Ascending aorta (tissue), 2 donors: ENCODE measurements around the gene MAGEC2. TPM values are rescaled to one million over a fixed set of nuclear protein-coding genes. Genes with fewer than 3 reads are reported as not detected.

Experiments used
- DNase-seq, 2 donors: peaks; one replicate each; pipeline ENCODE4 v3.0.0-alpha.2; 2019; ENCODE audit warnings: low spot score in 2 of 2
- H3K27ac ChIP-seq, 2 donors: fragments of 200-600 bp; sonication (generic); one replicate each; pipeline ENCODE4 v1.5.1; 2016 to 2017; ENCODE audit warnings: mild to moderate bottlenecking in 1 of 2
- H3K27me3 ChIP-seq: fragments of 200-600 bp; sonication (generic); one replicate; pipeline ENCODE4 v1.5.1; 2017
- H3K36me3 ChIP-seq, 2 donors: fragments of 200-600 bp; sonication (generic); one replicate each; pipeline ENCODE4 v1.5.1; 2016
- H3K4me1 ChIP-seq, 2 donors: fragments of 200-600 bp; sonication (generic); one replicate each; pipeline ENCODE4 v1.5.1; 2016 to 2017; ENCODE audit warnings: mild to moderate bottlenecking in 1 of 2
- H3K4me3 ChIP-seq, 2 donors: fragments of 200-600 bp; sonication (generic); one replicate each; pipeline ENCODE4 v1.5.1; 2016 to 2017; ENCODE audit warnings: mild to moderate bottlenecking in 1 of 2
- H3K9me3 ChIP-seq, 2 donors: fragments of 200-600 bp; sonication (generic); one replicate each; pipeline ENCODE4 v1.5.1; 2016
- intact Hi-C: fragments of 100-400 bp; cut with DNase I; formaldehyde crosslinking; loops from one replicate; pipeline ENCODE4 v1.15.1; 2023
- total RNA-seq: library from RNA; depleted of rRNA; stranded (reverse); fragments of >200 nt; gene quantifications from one replicate; pipeline ENCODE4 v1.1.0, GENCODE V29; 2016
- TF ChIP-seq, protein P1 (sequence below), 3 experiments: fragments of 200-600 bp in 2 of 3; fragments of 450-650 bp in 1 of 3; sonication (generic) in 2 of 3; IDR thresholded peaks; one replicate each; pipeline ENCODE4 v1.5.1; 2016 to 2019; ENCODE audit warnings: antibody characterized with exemption in 3 of 3, mild to moderate bottlenecking in 1 of 3, moderate library complexity in 1 of 3

The MAGEC2 gene, protein sequence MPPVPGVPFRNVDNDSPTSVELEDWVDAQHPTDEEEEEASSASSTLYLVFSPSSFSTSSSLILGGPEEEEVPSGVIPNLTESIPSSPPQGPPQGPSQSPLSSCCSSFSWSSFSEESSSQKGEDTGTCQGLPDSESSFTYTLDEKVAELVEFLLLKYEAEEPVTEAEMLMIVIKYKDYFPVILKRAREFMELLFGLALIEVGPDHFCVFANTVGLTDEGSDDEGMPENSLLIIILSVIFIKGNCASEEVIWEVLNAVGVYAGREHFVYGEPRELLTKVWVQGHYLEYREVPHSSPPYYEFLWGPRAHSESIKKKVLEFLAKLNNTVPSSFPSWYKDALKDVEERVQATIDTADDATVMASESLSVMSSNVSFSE
- total RNA-seq = not detected

GRCh38 chrX:142204522-142205433 lies at the start of gene MAGEC2:
Gene MAGEC2 (minus strand): TSS chrX:142205290. CDS start chrX:142203987, 1,303 bp downstream.
- intact Hi-C loops = no loop called here
- DNase-seq = no peak

GRCh38 chrX:142251680-142252079 lies 46.6 kb upstream of the MAGEC2 start:
- DNase-seq = no peak
- TF ChIP-seq, protein P1, sequence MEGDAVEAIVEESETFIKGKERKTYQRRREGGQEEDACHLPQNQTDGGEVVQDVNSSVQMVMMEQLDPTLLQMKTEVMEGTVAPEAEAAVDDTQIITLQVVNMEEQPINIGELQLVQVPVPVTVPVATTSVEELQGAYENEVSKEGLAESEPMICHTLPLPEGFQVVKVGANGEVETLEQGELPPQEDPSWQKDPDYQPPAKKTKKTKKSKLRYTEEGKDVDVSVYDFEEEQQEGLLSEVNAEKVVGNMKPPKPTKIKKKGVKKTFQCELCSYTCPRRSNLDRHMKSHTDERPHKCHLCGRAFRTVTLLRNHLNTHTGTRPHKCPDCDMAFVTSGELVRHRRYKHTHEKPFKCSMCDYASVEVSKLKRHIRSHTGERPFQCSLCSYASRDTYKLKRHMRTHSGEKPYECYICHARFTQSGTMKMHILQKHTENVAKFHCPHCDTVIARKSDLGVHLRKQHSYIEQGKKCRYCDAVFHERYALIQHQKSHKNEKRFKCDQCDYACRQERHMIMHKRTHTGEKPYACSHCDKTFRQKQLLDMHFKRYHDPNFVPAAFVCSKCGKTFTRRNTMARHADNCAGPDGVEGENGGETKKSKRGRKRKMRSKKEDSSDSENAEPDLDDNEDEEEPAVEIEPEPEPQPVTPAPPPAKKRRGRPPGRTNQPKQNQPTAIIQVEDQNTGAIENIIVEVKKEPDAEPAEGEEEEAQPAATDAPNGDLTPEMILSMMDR (IDR thresholded peaks at IDR 0.05) = no peak
- intact Hi-C loops = no loop called here
- H3K4me3 ChIP-seq = no peak overlapping the region
- H3K27me3 ChIP-seq = no peaks in the 10 kb centered on the region
- H3K27ac ChIP-seq = no peak overlapping the region
- no peaks in the 10 kb centered on the region for H3K36me3 ChIP-seq
- H3K4me1 ChIP-seq = no peaks in the 10 kb centered on the region
- H3K9me3 ChIP-seq = no peaks in the 10 kb centered on the region

More at GRCh38 chrX:142204522-142205433, at the start of gene MAGEC2:
- no peak within 1 kb of the TSS for H3K4me3 ChIP-seq
- no peaks in the 10 kb centered on the region for H3K27me3 ChIP-seq
- H3K9me3 ChIP-seq = no peaks in the 10 kb centered on the region
- TF ChIP-seq, protein P1 (IDR thresholded peaks at IDR 0.05) = no peak
- H3K4me1 ChIP-seq = no peaks in the 10 kb centered on the region
- no peak within 1 kb of the TSS for H3K27ac ChIP-seq
- H3K36me3 ChIP-seq = no peaks in the 10 kb centered on the region

- DNase-seq = no peak
- Histone ChIP-seq H3K4me1 (no peaks in the 10 kb centered on the region), H3K4me3 (no peak overlapping the region), H3K9me3 (no peaks in the 10 kb centered on the region), H3K36me3 (no peaks in the 10 kb centered on the region), H3K27ac (no peak overlapping the region), H3K27me3 (no peaks in the 10 kb centered on the region)
- TF ChIP-seq, protein P1 (IDR thresholded peaks at IDR 0.05) = no peak
- intact Hi-C loops = no loop called here
Observed at GRCh38 chrX:142251202-142251601, 46.1 kb upstream of the MAGEC2 start.

DNA sequence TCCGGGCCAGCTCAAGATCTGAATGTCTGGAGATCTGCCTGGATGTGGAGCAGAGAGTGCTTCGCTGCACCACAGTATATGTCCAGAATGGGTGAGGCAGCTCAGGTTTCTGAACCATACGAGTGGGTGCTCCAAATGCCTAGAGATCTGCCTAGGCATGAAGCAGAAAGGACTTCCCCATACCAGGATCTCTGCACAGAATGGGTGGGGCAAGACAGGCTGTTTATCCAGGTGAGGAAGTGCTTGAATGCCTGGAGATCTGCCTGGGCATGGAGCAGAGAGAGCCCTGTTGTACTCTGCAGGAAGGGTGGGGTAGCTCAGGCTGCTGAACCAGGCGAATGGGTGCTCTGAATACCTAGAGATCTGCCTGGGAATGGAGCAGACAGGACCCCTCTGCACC lies 45.4 kb upstream of the MAGEC2 start:
- no peak for DNase-seq
- H3K9me3 ChIP-seq = no peaks in the 10 kb centered on the region

DNA sequence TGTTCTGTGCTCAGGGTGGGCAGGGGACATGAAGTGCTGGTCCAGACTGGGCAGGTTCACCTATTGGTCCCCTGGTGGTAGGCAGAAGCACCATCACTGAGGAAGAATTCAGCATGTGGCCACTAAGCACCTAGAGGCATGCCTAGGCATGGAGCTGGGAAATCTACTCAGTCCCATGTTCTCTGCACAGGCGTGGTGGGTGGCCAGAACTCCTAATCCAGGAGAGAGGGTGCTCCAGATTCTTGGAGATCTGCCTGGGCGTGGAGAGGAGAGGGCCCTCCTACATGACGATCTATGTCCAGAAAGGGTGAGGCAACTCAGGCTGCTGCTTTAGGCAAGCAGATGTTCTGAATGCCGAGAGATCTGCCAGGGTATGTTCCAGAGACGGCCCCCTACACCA lies 44.6 kb upstream of the MAGEC2 start:
- no peak overlapping the region for H3K4me3 ChIP-seq
- TF ChIP-seq, protein P1 (IDR thresholded peaks at IDR 0.05) = no peak
- DNase-seq = no peak
- H3K9me3 ChIP-seq = no peaks in the 10 kb centered on the region
- H3K4me1 ChIP-seq = no peaks in the 10 kb centered on the region
- no peak overlapping the region for H3K27ac ChIP-seq
- intact Hi-C loops = no loop called here
- H3K36me3 ChIP-seq = no peaks in the 10 kb centered on the region
- H3K27me3 ChIP-seq = no peaks in the 10 kb centered on the region

More for the DNA sequence above, 45.4 kb upstream of the MAGEC2 start:
- TF ChIP-seq, protein P1 (IDR thresholded peaks at IDR 0.05) = no peak
- no peaks in the 10 kb centered on the region for H3K27me3 ChIP-seq
- H3K4me1 ChIP-seq = no peaks in the 10 kb centered on the region
- no peak overlapping the region for H3K27ac ChIP-seq
- no peaks in the 10 kb centered on the region for H3K36me3 ChIP-seq
- no peak overlapping the region for H3K4me3 ChIP-seq
- intact Hi-C loops = no loop called here
